ENCODE results near the gene PCDHB5. TPM values are rescaled to one million over a fixed set of nuclear protein-coding genes. Genes with fewer than 3 reads are reported as not detected.
"Not testable (repeated sequence)": the region's sequence is repeated elsewhere in the genome, so short reads cannot be mapped to it uniquely, and the experiment has no call there.

PCDHB5 gene
- total and polyA plus RNA-seq, 9 of the 15 experiments (the other 6 are each of a cell fraction or from before 2014, with no cell fraction given), result not detected

GRCh38 chr5:141174291-141175104 is 39.5 kb downstream of the PCDHB5 start:
- BruUV-seq (replicated peaks); POLR2A ChIA-PET; H3K4me1 ChIP-seq (replicated peaks in 1 of 2; ENCODE audit: control insufficient read depth in 2 of 2, insufficient read depth in 2 of 2, low read length in 2 of 2): not testable (repeated sequence)

GRCh38 chr5:141175933-141176332 is 40.9 kb downstream of the PCDHB5 start:
- Histone ChIP-seq H3K4me2 (ENCODE audit: insufficient read depth, low read length) (no peak overlapping the region), H3K4me3 (no peak overlapping the region), H3K27ac (ENCODE audit: extremely low read depth, low read depth, low read length) (no peak overlapping the region), H3K36me3 (ENCODE audit: control insufficient read depth, insufficient read depth, low read length) (no peaks in the 10 kb centered on the region), H3K9me1 (ENCODE audit: control insufficient read depth, insufficient read depth, low read length) (no peaks in the 10 kb centered on the region), H3K79me2 (ENCODE audit: control insufficient read depth, insufficient read depth, low read length) (no peaks in the 10 kb centered on the region), H4K20me1 (replicated peaks; ENCODE audit: control insufficient read depth, insufficient read depth, low read length) (no peaks in the 10 kb centered on the region), H3K9me3 (replicated peaks; ENCODE audit: control insufficient read depth, insufficient read depth, low read depth, low read length) (no peaks in the 10 kb centered on the region), H3K9ac (ENCODE audit: insufficient read depth in 1 of 2, low read depth in 2 of 2, low read length in 2 of 2) (no peak overlapping the region), H3K27me3 (ENCODE audit: control insufficient read depth in 2 of 2, insufficient read depth in 2 of 2, low read length in 2 of 2) (peaks cover 8 to 19% of the 10 kb centered on the region in 2 experiments; a peak in 3 of 5 replicates), H3K4me1 (replicated peaks in 1 of 2; ENCODE audit: control insufficient read depth in 2 of 2, insufficient read depth in 2 of 2, low read length in 2 of 2) (no peaks in the 10 kb centered on the region), H2AFZ (ENCODE audit: low read depth, low read length) (no peak overlapping the region)
- DNase-seq (ENCODE audit: extremely low read depth in 1 of 4, low spot score in 3 of 4) (no peak), ATAC-seq (no peak), FAIRE-seq (no peak)
- in situ Hi-C loops (cut with MboI) (no loop called here), intact Hi-C loops (cut with micrococcal nuclease) (loop anchor here (1.0 kb wide), 1 partner anchor 11 kb away; the partner anchor contains the start of gene PCDHB9)
- WGBS (ENCODE audit: insufficient coverage, low coverage, missing lambda C conversion rate), result 0% methylated on average over 1 of the region's 1 CpG
- BruUV-seq (replicated peaks), result no TSS peak
- ChIA-PET CTCF (ENCODE audit: low intra/inter-chr PET ratio) (no interaction called here), POLR2A (no interaction called here)
- TF ChIP-seq ZBTB9 (CRISPR knock-in tag; IDR thresholded peaks at IDR 0.05) (no peak), ZFP1 (CRISPR knock-in tag; IDR thresholded peaks at IDR 0.05) (no peak), ZNF518B (CRISPR knock-in tag; IDR thresholded peaks at IDR 0.05) (no peak), CEBPB (tag; IDR thresholded peaks at IDR 0.05) (peak; percentile 51), TAF15 (IDR thresholded peaks at IDR 0.05; ENCODE audit: low read depth, low read length) (no peak), ZNF121 (CRISPR knock-in tag; conservative IDR thresholded peaks at IDR 0.05) (no peak)

More at GRCh38 chr5:141174291-141175104, 39.5 kb downstream of the PCDHB5 start:
- H3K4me2 ChIP-seq (ENCODE audit: insufficient read depth, low read length); FAIRE-seq; H4K20me1 ChIP-seq (replicated peaks; ENCODE audit: control insufficient read depth, insufficient read depth, low read length); H3K36me3 ChIP-seq (ENCODE audit: control insufficient read depth, insufficient read depth, low read length); H3K9ac ChIP-seq (ENCODE audit: insufficient read depth in 1 of 2, low read depth in 2 of 2, low read length in 2 of 2); H3K27ac ChIP-seq (ENCODE audit: extremely low read depth, low read depth, low read length); ATAC-seq; H3K79me2 ChIP-seq (ENCODE audit: control insufficient read depth, insufficient read depth, low read length); H2AFZ ChIP-seq (ENCODE audit: low read depth, low read length); in situ Hi-C loops (cut with MboI); H3K9me3 ChIP-seq (replicated peaks; ENCODE audit: control insufficient read depth, insufficient read depth, low read depth, low read length); CTCF ChIA-PET (ENCODE audit: low intra/inter-chr PET ratio); H3K4me3 ChIP-seq; H3K9me1 ChIP-seq (ENCODE audit: control insufficient read depth, insufficient read depth, low read length); DNase-seq (ENCODE audit: extremely low read depth in 1 of 4, low spot score in 3 of 4): not testable (repeated sequence)
- intact Hi-C loops (cut with micrococcal nuclease), result loop anchor here (1.0 kb wide), 1 partner anchor 13 kb away; the partner anchor contains the start of gene PCDHB9
- WGBS (ENCODE audit: insufficient coverage, low coverage, missing lambda C conversion rate), result 4% methylated on average over 62 of the region's 79 CpGs
- peaks cover 8 to 19% of the 10 kb centered on the region in 2 experiments; a peak in 3 of 5 replicates for H3K27me3 ChIP-seq (ENCODE audit: control insufficient read depth in 2 of 2, insufficient read depth in 2 of 2, low read length in 2 of 2)
